B cell (primary cell): Measurements from ENCODE around the gene BCL11A. TPM values are rescaled to one million over a fixed set of nuclear protein-coding genes. Genes with fewer than 3 reads are reported as not detected.
A peak's percentile ranks its signal among the peaks of the same experiment; 100 is the strongest.

Experiments
- ATAC-seq: fragments of 200-7000 bp; cut with Tn5 transposase; one replicate; pipeline ENCODE4 v1.10.0; 2021; ENCODE audit warnings: low read depth, mild to moderate bottlenecking, moderate number of reproducible peaks, moderate library complexity
- CTCF ChIA-PET: fragments of 350-600 bp; sonication (Branson Sonifier 250); formaldehyde crosslinking; loops from one replicate; lab custom pipeline; 2021; ENCODE audit warnings: antibody characterized with exemption, inconsistent platforms; lab: Charles Lee
- POLR2A ChIA-PET: fragments of 350-600 bp; sonication (Branson Sonifier 250); formaldehyde crosslinking; loops from one replicate; lab custom pipeline; 2021; ENCODE audit warnings: antibody characterized with exemption; lab: Charles Lee
- DNase-seq: peaks from one replicate; pipeline ENCODE4 v3.0.0; 2013
- H2AFZ ChIP-seq: 2 replicates; pipeline ENCODE4 v1.6.1; 2012; ENCODE audit warnings: mild to moderate bottlenecking, low read depth, low read length; ENCODE audit not compliant: insufficient read depth, poor library complexity, severe bottlenecking
- H3K27ac ChIP-seq, 2 donors: 1 replicate in 1 of 2; 2 replicates in 1 of 2; pipeline ENCODE4 v1.5.1; 2012 to 2013; ENCODE audit warnings: low read length in 2 of 2, mild to moderate bottlenecking in 2 of 2, moderate library complexity in 1 of 2
- H3K27me3 ChIP-seq, 4 experiments: fragments of 200-600 bp in 1 of 4; sonication (generic) in 1 of 4; replicated peaks in 1 of 4; 1 replicate in 2 of 4; 2 replicates in 2 of 4; pipeline versions ENCODE4 v1.6.1 to v1.7.0; 2013 to 2016; ENCODE audit warnings: low read length in 3 of 4, mild to moderate bottlenecking in 2 of 4, mixed read lengths in 1 of 4, moderate library complexity in 1 of 4; ENCODE audit not compliant: insufficient read depth in 4 of 4, control insufficient read depth in 3 of 4; ENCODE audit errors: control extremely low read depth in 1 of 4
- H3K36me3 ChIP-seq, 2 experiments: replicated peaks in 1 of 2; 1 replicate in 1 of 2; 2 replicates in 1 of 2; pipeline versions ENCODE4 v1.6.1 to v1.7.1; 2013; ENCODE audit warnings: low read length in 1 of 2; ENCODE audit not compliant: insufficient read depth in 2 of 2, control insufficient read depth in 1 of 2; ENCODE audit errors: control extremely low read depth in 1 of 2, extremely low read depth in 1 of 2
- H3K4me1 ChIP-seq, 2 donors: fragments of 200-600 bp in 1 of 2; sonication (generic) in 1 of 2; 1 replicate in 1 of 2; 2 replicates in 1 of 2; pipeline versions ENCODE4 v1.5.1 to v1.6.1; 2013 to 2017; ENCODE audit warnings: low read length in 2 of 2; ENCODE audit not compliant: control insufficient read depth in 2 of 2, insufficient read depth in 2 of 2
- H3K4me2 ChIP-seq: replicated peaks from 2 replicates; pipeline ENCODE3; 2012; ENCODE audit warnings: mild to moderate bottlenecking, low read depth, low read length; ENCODE audit not compliant: poor library complexity, severe bottlenecking
- H3K4me3 ChIP-seq, 5 experiments: fragments of 200-600 bp in 1 of 5; sonication (generic) in 1 of 5; 1 replicate in 3 of 5; 2 replicates in 2 of 5; pipeline versions ENCODE4 v1.5.1 to v1.7.0; 2011 to 2016; ENCODE audit warnings: low read length in 4 of 5, mild to moderate bottlenecking in 4 of 5, low read depth in 2 of 5, control low read depth in 1 of 5, moderate library complexity in 1 of 5; ENCODE audit not compliant: insufficient read depth in 1 of 5; ENCODE audit errors: control extremely low read depth in 1 of 5, extremely low read depth in 1 of 5
- H3K79me2 ChIP-seq: fragments of 200-600 bp; sonication (generic); one replicate; pipeline ENCODE4 v1.6.0; 2016; ENCODE audit warnings: low read length; ENCODE audit not compliant: control insufficient read depth, insufficient read depth
- H3K9ac ChIP-seq: fragments of 200-600 bp; sonication (generic); 2 replicates; pipeline ENCODE4 v1.6.1; 2017; ENCODE audit warnings: mild to moderate bottlenecking, low read length, moderate library complexity
- H3K9me3 ChIP-seq, 3 donors: one replicate each; pipeline versions ENCODE4 v1.6.1 to v1.7.1; 2013; ENCODE audit warnings: low read length in 2 of 3; ENCODE audit not compliant: control insufficient read depth in 2 of 3, insufficient read depth in 1 of 3; ENCODE audit errors: control extremely low read depth in 1 of 3
- H4K20me1 ChIP-seq: 2 replicates; pipeline ENCODE4 v1.6.0; 2012; ENCODE audit warnings: mild to moderate bottlenecking, low read length; ENCODE audit not compliant: insufficient read depth, control insufficient read depth, poor library complexity, severe bottlenecking
- H3K27ac Mint-ChIP-seq: one replicate; pipeline ENCODE4 v1.8.0; 2021; ENCODE audit warnings: mixed read lengths
- H3K27me3 Mint-ChIP-seq: one replicate; pipeline ENCODE4 v1.8.0; 2021; ENCODE audit warnings: mixed read lengths
- H3K4me1 Mint-ChIP-seq: one replicate; pipeline ENCODE4 v1.8.0; 2021; ENCODE audit warnings: mixed read lengths
- H3K4me3 Mint-ChIP-seq: one replicate; pipeline ENCODE4 v1.8.0; 2021; ENCODE audit warnings: mixed read lengths
- H3K9me3 Mint-ChIP-seq: one replicate; pipeline ENCODE4 v1.8.0; 2022; ENCODE audit warnings: mixed read lengths; ENCODE audit not compliant: insufficient read depth
- CTCF ChIP-seq: fragments of 200-600 bp; IDR thresholded peaks from one replicate; pipeline ENCODE4 v1.8.0; 2022; ENCODE audit warnings: antibody characterized with exemption, mild to moderate bottlenecking
- EZH2 ChIP-seq: IDR thresholded peaks from 2 replicates; pipeline ENCODE4 v1.6.1; 2012; ENCODE audit warnings: borderline replicate concordance, low read depth, mild to moderate bottlenecking, moderate library complexity, low read length; ENCODE audit not compliant: insufficient read depth, poor library complexity, severe bottlenecking
- WGBS: methylation state at CpG from one replicate; pipeline ENCODE4 v1.1.5; 2013; ENCODE audit warnings: missing lambda C conversion rate; ENCODE audit not compliant: insufficient coverage; 5-methylcytosine and 5-hydroxymethylcytosine counted together
- intact Hi-C: fragments of 100-400 bp; cut with micrococcal nuclease; formaldehyde crosslinking; loops from one replicate; pipeline ENCODE4 v1.10.0; 2022
- polyA plus RNA-seq: library from polyadenylated mRNA; depleted of rRNA; stranded (reverse); fragments of >200 nt; gene quantifications from 2 replicates; pipeline ENCODE4 v1.2.3, GENCODE V29; 2012
- total RNA-seq, 2 donors: library from RNA; stranded (reverse); fragments of 120-200 nt in 1 of 2; gene quantifications; 1 replicate in 1 of 2; 2 replicates in 1 of 2; pipeline versions ENCODE4 v1.2.3 to v1.2.4, GENCODE V29; 2013 to 2022

Gene BCL11A
- total and polyA plus RNA-seq, 2 donors (not counting 1 experiment from before 2014, with no cell fraction given), result 81.8 to 383 TPM

GRCh38 chr2:60408811-60409530 lies 144.5 kb downstream of the BCL11A start:
- Histone ChIP-seq H4K20me1 (no peaks in the 10 kb centered on the region), H3K9me3 (no peaks in the 10 kb centered on the region), H3K79me2 (peaks cover 46% of the 10 kb centered on the region), H3K4me1 (peaks cover 80 to 93% of the 10 kb centered on the region in 2 donors), H3K27ac (peak overlapping the region in 1 of 2 donors; percentile 81), H2AFZ (no peak overlapping the region), H3K27me3 (no peaks in the 10 kb centered on the region), H3K4me2 (peak overlapping the region; percentile 68), H3K36me3 (no peaks in the 10 kb centered on the region), H3K9ac (no peak overlapping the region), H3K4me3 (no peak overlapping the region)
- WGBS, result 95% methylated on average over 7 of the region's 8 CpGs
- Mint-ChIP-seq H3K4me3 (peak overlapping the region; percentile 24), H3K27me3 (no peaks in the 10 kb centered on the region), H3K9me3 (no peaks in the 10 kb centered on the region), H3K4me1 (peaks cover 92% of the 10 kb centered on the region), H3K27ac (peak overlapping the region; percentile 75)
- TF ChIP-seq EZH2 (no peak), CTCF (no peak)
- ChIA-PET POLR2A (no interaction called here), CTCF (interaction anchor here (1.2 kb wide), 1 partner anchor 23 kb away, joined by 5 read pairs; no protein-coding TSS in a partner anchor)
- intact Hi-C loops, result loop anchor here (2.0 kb wide), 1 partner anchor 16 kb away; no protein-coding TSS in a partner anchor
- ATAC-seq (no peak), DNase-seq (no peak)

GRCh38 chr2:60408207-60408606 lies 145.2 kb downstream of the BCL11A start:
- Histone ChIP-seq H3K9ac (no peak overlapping the region), H3K27me3 (no peaks in the 10 kb centered on the region), H4K20me1 (no peaks in the 10 kb centered on the region), H3K36me3 (no peaks in the 10 kb centered on the region), H3K4me1 (peaks cover 73 to 86% of the 10 kb centered on the region in 2 donors), H3K27ac (peak overlapping the region in 1 of 2 donors; percentile 81), H3K9me3 (no peaks in the 10 kb centered on the region), H3K4me2 (peak overlapping the region; percentile 41), H2AFZ (no peak overlapping the region), H3K4me3 (no peak overlapping the region), H3K79me2 (peaks cover 48% of the 10 kb centered on the region)
- peak overlapping the region; percentile 75 for H3K27ac Mint-ChIP-seq
- no peaks in the 10 kb centered on the region for H3K9me3 Mint-ChIP-seq
- ChIA-PET POLR2A (interaction anchor here (0.5 to 0.7 kb wide), 5 partner anchors 46 to 362 kb away, joined by 4 to 8 read pairs (median 6); no protein-coding TSS in a partner anchor), CTCF (interaction anchor here (0.7 to 1.7 kb wide), 5 partner anchors 8 to 415 kb away, joined by 3 to 5 read pairs (median 4); no protein-coding TSS in a partner anchor)
- H3K4me1 Mint-ChIP-seq, result peaks cover 89% of the 10 kb centered on the region
- no peak overlapping the region for H3K4me3 Mint-ChIP-seq
- no peaks in the 10 kb centered on the region for H3K27me3 Mint-ChIP-seq
- DNase-seq (no peak), ATAC-seq (no peak)
- TF ChIP-seq EZH2 (no peak), CTCF (no peak)
- intact Hi-C loops, result loop anchor here (2.0 kb wide), 1 partner anchor 15 kb away; no protein-coding TSS in a partner anchor
- 100% methylated on average over 1 of the region's 1 CpG for WGBS
